ENCODE data around the gene OR10A3.

Gene OR10A3

GRCh38 chr11:7898666-7899283 is 42.7 kb downstream of the OR10A3 start:
- DNase-seq (ENCODE audit: low read depth in 1 of 2, low spot score in 1 of 2) = no peak
- in situ Hi-C loops (cut with HindIII; ENCODE audit: low pct_unique_long_range_greater_than_20kb, low sequenced_read_pairs) = no loop called here
- no peak for TF ChIP-seq JUND (IDR thresholded peaks at IDR 0.05; ENCODE audit: low read depth)

- no peak for TF ChIP-seq JUND (IDR thresholded peaks at IDR 0.05; ENCODE audit: low read depth)
- in situ Hi-C loops (cut with HindIII; ENCODE audit: low pct_unique_long_range_greater_than_20kb, low sequenced_read_pairs) = no loop called here
- no peak for DNase-seq (ENCODE audit: low read depth in 1 of 2, low spot score in 1 of 2)
Measured at GRCh38 chr11:7896009-7896785, 45.3 kb downstream of the OR10A3 start.

GRCh38 chr11:7894251-7894650 is 47.3 kb downstream of the OR10A3 start:
- TF ChIP-seq JUND (IDR thresholded peaks at IDR 0.05; ENCODE audit: low read depth) = no peak
- DNase-seq (ENCODE audit: low read depth in 1 of 2, low spot score in 1 of 2) = no peak
- in situ Hi-C loops (cut with HindIII; ENCODE audit: low pct_unique_long_range_greater_than_20kb, low sequenced_read_pairs) = no loop called here

GRCh38 chr11:7893796-7894195 is 47.7 kb downstream of the OR10A3 start:
- TF ChIP-seq JUND (IDR thresholded peaks at IDR 0.05; ENCODE audit: low read depth) = no peak
- DNase-seq (ENCODE audit: low read depth in 1 of 2, low spot score in 1 of 2) = no peak
- in situ Hi-C loops (cut with HindIII; ENCODE audit: low pct_unique_long_range_greater_than_20kb, low sequenced_read_pairs) = no loop called here

- no peak for TF ChIP-seq JUND (IDR thresholded peaks at IDR 0.05; ENCODE audit: low read depth)
- peak; percentile 18 to 72 for DNase-seq (ENCODE audit: low read depth in 1 of 2, low spot score in 1 of 2)
- in situ Hi-C loops (cut with HindIII; ENCODE audit: low pct_unique_long_range_greater_than_20kb, low sequenced_read_pairs) = no loop called here
Measured at GRCh38 chr11:7892840-7893254, 48.7 kb downstream of the OR10A3 start.

GRCh38 chr11:7892059-7892699 is 49.3 kb downstream of the OR10A3 start:
- TF ChIP-seq JUND (IDR thresholded peaks at IDR 0.05; ENCODE audit: low read depth) = no peak
- DNase-seq (ENCODE audit: low read depth in 1 of 2, low spot score in 1 of 2) = no peak
- in situ Hi-C loops (cut with HindIII; ENCODE audit: low pct_unique_long_range_greater_than_20kb, low sequenced_read_pairs) = no loop called here

GRCh38 chr11:7890417-7891172 is 50.9 kb downstream of the OR10A3 start:
- DNase-seq (ENCODE audit: low read depth in 1 of 2, low spot score in 1 of 2) = no peak
- in situ Hi-C loops (cut with HindIII; ENCODE audit: low pct_unique_long_range_greater_than_20kb, low sequenced_read_pairs) = no loop called here
- no peak for TF ChIP-seq JUND (IDR thresholded peaks at IDR 0.05; ENCODE audit: low read depth)

- in situ Hi-C loops (cut with HindIII; ENCODE audit: low pct_unique_long_range_greater_than_20kb, low sequenced_read_pairs) = no loop called here
- DNase-seq (ENCODE audit: low read depth in 1 of 2, low spot score in 1 of 2) = no peak
- TF ChIP-seq JUND (IDR thresholded peaks at IDR 0.05; ENCODE audit: low read depth) = no peak
Measured at GRCh38 chr11:7889985-7890384, 51.5 kb downstream of the OR10A3 start.
